Inferior parietal cortex (tissue), 1 donor: ENCODE results near the gene PRDM16.
"Not testable (repeated sequence)": the region's sequence is repeated elsewhere in the genome, so short reads cannot be mapped to it uniquely, and the experiment has no call there.

Experiments
- DNase-seq: peaks from one replicate; pipeline ENCODE4 v3.0.0-alpha.2; 2016; ENCODE audit errors: extremely low spot score

The PRDM16 gene

GRCh38 chr1:3162322-3162882 lies 93.4 kb downstream of the PRDM16 start:
- DNase-seq: no peak

GRCh38 chr1:3163356-3163755 lies 94.4 kb downstream of the PRDM16 start:
- no peak for DNase-seq

- no peak for DNase-seq
Measured at GRCh38 chr1:3164671-3165070, 95.7 kb downstream of the PRDM16 start.

GRCh38 chr1:3165189-3165588 lies 96.2 kb downstream of the PRDM16 start:
- DNase-seq: not testable (repeated sequence)

- no peak for DNase-seq
Measured at GRCh38 chr1:3166206-3166918, 97.4 kb downstream of the PRDM16 start.

- DNase-seq: no peak
Measured at GRCh38 chr1:3167255-3167654, 98.3 kb downstream of the PRDM16 start.

GRCh38 chr1:3168678-3169077 lies 99.7 kb downstream of the PRDM16 start:
- no peak for DNase-seq

GRCh38 chr1:3169665-3170356 lies 100.8 kb downstream of the PRDM16 start:
- no peak for DNase-seq

GRCh38 chr1:3170561-3171453 lies 101.8 kb downstream of the PRDM16 start:
- peak; percentile 60 for DNase-seq

GRCh38 chr1:3171761-3172160 lies 102.8 kb downstream of the PRDM16 start:
- DNase-seq: no peak

- no peak for DNase-seq
Measured at GRCh38 chr1:3172431-3173380, 103.7 kb downstream of the PRDM16 start.

GRCh38 chr1:3173381-3173980 lies 104.5 kb downstream of the PRDM16 start:
- DNase-seq: no peak

GRCh38 chr1:3174487-3175247 lies 105.7 kb downstream of the PRDM16 start:
- peak; percentile 28 for DNase-seq

- no peak for DNase-seq
Measured at GRCh38 chr1:3175486-3175885, 106.5 kb downstream of the PRDM16 start.

- no peak for DNase-seq
Measured at GRCh38 chr1:3176028-3176427, 107.0 kb downstream of the PRDM16 start.

- no peak for DNase-seq
Measured at GRCh38 chr1:3176820-3177219, 107.8 kb downstream of the PRDM16 start.

- no peak for DNase-seq
Measured at GRCh38 chr1:3178279-3178678, 109.3 kb downstream of the PRDM16 start.

- no peak for DNase-seq
Measured at GRCh38 chr1:3179471-3179870, 110.5 kb downstream of the PRDM16 start.

- DNase-seq: no peak
Measured at GRCh38 chr1:3180915-3181314, 111.9 kb downstream of the PRDM16 start.

GRCh38 chr1:3181956-3182355 lies 113.0 kb downstream of the PRDM16 start:
- DNase-seq: no peak
